Liver (tissue), 3 donors: ENCODE data around the gene WNT2B.

Source experiments
- CTCF ChIP-seq: fragments of 150-350 bp; IDR thresholded peaks from 2 replicates; pipeline ENCODE4 v1.5.1; 2017; ENCODE audit warnings: improper control_type of control experiment, low read depth, low read length; ENCODE audit not compliant: missing input control
- MAX ChIP-seq: IDR thresholded peaks from 2 replicates; pipeline ENCODE4 v1.6.1; 2016; ENCODE audit warnings: antibody characterized with exemption
- SP1 ChIP-seq: IDR thresholded peaks from 2 replicates; pipeline ENCODE4 v1.6.1; 2018; ENCODE audit warnings: antibody characterized with exemption, mild to moderate bottlenecking
- ZBTB33 ChIP-seq: IDR thresholded peaks from 2 replicates; pipeline ENCODE4 v1.6.1; 2016; ENCODE audit warnings: antibody characterized with exemption
- donor health status: healthy.
- donor health status: healthy.

- TF ChIP-seq CTCF (no peak), SP1 (no peak), ZBTB33 (no peak), MAX (no peak)
Measured at GRCh38 chr1:112507336-112507735, 1.4 kb upstream of the WNT2B start.
